HG03045 (cell line): Measurements from ENCODE around the gene BTK.
"Not testable (repeated sequence)": the region's sequence is repeated elsewhere in the genome, so short reads cannot be mapped to it uniquely, and the experiment has no call there.

ENCODE experiments used
- ATAC-seq: cut with Tn5 transposase; IDR thresholded peaks from one replicate; pipeline ENCODE4 v1.9.1; 2021; ENCODE audit warnings: mild to moderate bottlenecking, moderate library complexity; ENCODE audit not compliant: unreplicated experiment

The BTK gene

DNA sequence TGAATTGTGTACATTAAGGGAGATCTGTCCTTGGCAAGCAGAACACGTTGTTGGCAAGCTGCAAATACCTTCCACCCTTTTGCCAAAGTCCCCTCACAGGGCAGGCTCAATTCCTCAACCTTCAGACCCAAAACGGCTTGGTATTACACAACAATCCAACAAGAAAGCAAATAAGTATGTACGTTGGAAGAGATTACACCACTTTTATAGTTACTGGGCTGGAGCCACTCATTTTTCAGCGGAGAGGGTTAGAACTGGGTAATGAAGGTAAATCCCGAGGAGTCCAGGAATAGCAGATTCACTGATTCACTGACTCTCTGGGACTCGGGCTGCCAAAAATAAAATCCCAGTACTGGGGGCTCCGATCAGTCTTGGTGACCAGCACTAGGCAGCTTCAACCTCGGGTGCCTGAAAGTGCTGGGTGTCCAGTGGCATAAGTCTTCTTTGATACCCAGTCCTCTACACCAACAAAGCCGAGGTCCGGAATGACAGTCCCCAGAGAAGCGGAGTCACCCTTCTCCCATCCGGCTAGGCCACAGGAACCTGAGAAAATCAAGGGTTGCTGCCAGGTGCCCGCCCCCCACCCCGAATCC is 38.0 kb downstream of the BTK start:
- no peak for ATAC-seq

DNA sequence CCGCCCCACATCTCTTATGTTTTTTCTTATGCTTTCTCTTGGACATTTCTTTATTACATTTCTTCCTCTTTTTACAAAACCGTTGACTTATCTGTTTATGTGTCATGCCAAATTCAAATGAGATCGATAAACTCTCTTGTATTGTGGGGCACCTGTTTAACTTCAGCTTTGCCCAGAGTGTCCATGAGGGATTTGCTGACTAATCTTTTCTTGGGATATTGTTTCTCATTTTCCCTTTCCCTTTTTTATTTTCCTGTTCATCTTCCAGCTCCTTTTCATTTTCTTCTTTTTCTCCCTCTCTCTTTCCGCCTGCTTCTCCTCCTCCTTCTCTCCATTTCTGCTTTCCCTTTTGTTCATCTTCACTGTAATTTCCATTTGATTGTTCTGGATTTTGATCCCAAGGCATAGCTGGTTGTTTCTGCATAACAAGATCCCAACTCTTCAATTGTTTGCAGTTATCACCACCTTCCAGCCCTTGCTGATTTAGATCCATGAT is 48.2 kb downstream of the BTK start:
- no peak for ATAC-seq

DNA sequence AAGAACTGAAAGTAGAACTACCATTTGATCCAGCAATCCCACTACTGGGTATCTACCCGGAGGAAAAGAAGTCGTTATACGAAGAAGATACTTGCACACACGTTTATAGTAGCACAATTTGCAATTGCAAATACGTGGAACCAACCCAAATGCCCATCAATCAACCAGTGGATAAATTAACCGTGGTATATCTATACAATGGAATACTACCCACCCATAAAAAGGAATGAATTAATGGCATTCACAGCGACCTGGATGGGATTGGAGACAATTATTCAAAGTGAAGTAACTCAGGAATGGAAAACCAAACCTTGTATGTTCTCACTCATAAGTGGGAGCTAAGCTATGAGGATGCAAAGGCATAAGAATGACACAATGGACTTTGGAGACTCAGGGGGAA is 51.7 kb downstream of the BTK start:
- ATAC-seq, result not testable (repeated sequence)

DNA sequence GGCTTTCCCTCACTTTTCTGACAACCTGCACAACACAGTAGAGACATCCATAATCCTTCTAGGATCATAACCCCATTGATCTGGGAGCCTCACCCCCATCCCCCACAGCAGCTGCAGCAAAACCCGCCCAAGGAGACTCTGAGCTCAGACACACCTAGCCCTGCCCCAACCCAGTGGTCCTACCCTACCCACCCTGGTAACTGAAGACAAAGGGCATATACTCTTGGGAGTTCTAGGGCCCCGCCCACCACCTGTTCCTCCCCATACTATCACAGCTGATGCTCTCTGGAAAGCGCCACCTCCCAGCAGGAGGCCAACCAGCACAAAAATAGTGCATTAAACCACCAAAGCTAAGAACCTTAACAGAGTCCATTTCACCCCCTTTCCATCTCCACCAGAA is 59.4 kb downstream of the BTK start:
- ATAC-seq, result not testable (repeated sequence)

DNA sequence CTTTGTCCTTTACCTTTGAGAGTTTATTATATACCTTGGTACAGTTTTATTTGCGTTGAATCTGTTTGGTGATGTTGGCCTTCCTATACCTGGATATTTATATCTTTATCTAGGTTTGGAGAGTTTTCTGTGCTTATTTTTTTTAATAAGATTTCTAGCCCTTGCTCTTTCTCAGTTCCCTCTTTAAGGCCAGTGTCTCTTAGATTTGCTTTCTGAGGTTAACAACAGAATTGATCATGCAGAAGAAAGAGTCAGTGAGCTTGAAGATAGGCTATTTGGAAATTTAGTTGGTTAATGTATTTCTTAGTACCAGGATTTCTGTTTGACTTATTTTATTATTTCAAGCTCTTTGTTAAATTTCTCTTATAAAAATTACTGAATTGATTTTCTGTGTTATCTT is 82.2 kb downstream of the BTK start:
- ATAC-seq, result no peak
